GM12878 (cell line): ENCODE results near the gene KCNA2.

Experiments
- ATF2 ChIP-seq: IDR thresholded peaks from 2 replicates; pipeline ENCODE4 v1.6.1; 2012; ENCODE audit warnings: low read length, inconsistent platforms
- POLR2AphosphoS5 ChIP-seq: IDR thresholded peaks from 2 replicates; pipeline ENCODE4 v1.6.1; 2011; ENCODE audit warnings: mild to moderate bottlenecking, low read length, inconsistent platforms
- SUPT20H ChIP-seq: IDR thresholded peaks from 2 replicates; pipeline ENCODE4 v1.6.1; 2011; ENCODE audit warnings: low read depth, mild to moderate bottlenecking, low read length, moderate library complexity, borderline replicate concordance; ENCODE audit not compliant: control insufficient read depth
- TCF7 ChIP-seq: IDR thresholded peaks from 2 replicates; pipeline ENCODE4 v1.6.1; 2014; ENCODE audit warnings: antibody characterized with exemption, borderline replicate concordance
- ZBTB40 ChIP-seq: fragments of 450-650 bp; IDR thresholded peaks from 2 replicates; pipeline ENCODE4 v1.6.1; 2016; ENCODE audit warnings: mild to moderate bottlenecking, moderate library complexity, borderline replicate concordance
- TF ChIP-seq, protein P1 (sequence below): fragments of 450-650 bp; IDR thresholded peaks from 2 replicates; pipeline ENCODE4 v1.6.1; 2016; ENCODE audit warnings: mild to moderate bottlenecking
- TF ChIP-seq, protein P2 (sequence below), 3 experiments: IDR thresholded peaks in 2 of 3; conservative IDR thresholded peaks in 1 of 3; 2 replicates each; pipeline ENCODE4 v1.5.1; 2011; ENCODE audit warnings: low read depth in 3 of 3, low read length in 3 of 3, mild to moderate bottlenecking in 3 of 3, control low read depth in 2 of 3, moderate library complexity in 2 of 3, inconsistent platforms in 1 of 3, mixed read lengths in 1 of 3; ENCODE audit not compliant: control insufficient read depth in 2 of 3, insufficient read depth in 1 of 3; ENCODE audit errors: extremely low read depth in 1 of 3

- TF ChIP-seq TCF7: no peak
- TF ChIP-seq ZBTB40: no peak
- TF ChIP-seq, protein P1, sequence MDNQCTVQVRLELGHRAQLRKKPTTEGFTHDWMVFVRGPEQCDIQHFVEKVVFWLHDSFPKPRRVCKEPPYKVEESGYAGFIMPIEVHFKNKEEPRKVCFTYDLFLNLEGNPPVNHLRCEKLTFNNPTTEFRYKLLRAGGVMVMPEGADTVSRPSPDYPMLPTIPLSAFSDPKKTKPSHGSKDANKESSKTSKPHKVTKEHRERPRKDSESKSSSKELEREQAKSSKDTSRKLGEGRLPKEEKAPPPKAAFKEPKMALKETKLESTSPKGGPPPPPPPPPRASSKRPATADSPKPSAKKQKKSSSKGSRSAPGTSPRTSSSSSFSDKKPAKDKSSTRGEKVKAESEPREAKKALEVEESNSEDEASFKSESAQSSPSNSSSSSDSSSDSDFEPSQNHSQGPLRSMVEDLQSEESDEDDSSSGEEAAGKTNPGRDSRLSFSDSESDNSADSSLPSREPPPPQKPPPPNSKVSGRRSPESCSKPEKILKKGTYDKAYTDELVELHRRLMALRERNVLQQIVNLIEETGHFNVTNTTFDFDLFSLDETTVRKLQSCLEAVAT: no peak
- TF ChIP-seq, protein P2, sequence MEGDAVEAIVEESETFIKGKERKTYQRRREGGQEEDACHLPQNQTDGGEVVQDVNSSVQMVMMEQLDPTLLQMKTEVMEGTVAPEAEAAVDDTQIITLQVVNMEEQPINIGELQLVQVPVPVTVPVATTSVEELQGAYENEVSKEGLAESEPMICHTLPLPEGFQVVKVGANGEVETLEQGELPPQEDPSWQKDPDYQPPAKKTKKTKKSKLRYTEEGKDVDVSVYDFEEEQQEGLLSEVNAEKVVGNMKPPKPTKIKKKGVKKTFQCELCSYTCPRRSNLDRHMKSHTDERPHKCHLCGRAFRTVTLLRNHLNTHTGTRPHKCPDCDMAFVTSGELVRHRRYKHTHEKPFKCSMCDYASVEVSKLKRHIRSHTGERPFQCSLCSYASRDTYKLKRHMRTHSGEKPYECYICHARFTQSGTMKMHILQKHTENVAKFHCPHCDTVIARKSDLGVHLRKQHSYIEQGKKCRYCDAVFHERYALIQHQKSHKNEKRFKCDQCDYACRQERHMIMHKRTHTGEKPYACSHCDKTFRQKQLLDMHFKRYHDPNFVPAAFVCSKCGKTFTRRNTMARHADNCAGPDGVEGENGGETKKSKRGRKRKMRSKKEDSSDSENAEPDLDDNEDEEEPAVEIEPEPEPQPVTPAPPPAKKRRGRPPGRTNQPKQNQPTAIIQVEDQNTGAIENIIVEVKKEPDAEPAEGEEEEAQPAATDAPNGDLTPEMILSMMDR (IDR thresholded peaks at IDR 0.05 in 2 of 3, conservative IDR thresholded peaks at IDR 0.05 in 1 of 3; ENCODE audit: control insufficient read depth in 2 of 3, extremely low read depth in 1 of 3, insufficient read depth in 1 of 3, low read depth in 3 of 3, low read length in 3 of 3): no peak
- no peak for TF ChIP-seq POLR2AphosphoS5
- TF ChIP-seq SUPT20H: no peak
- no peak for TF ChIP-seq ATF2
These were observed 14.1 kb upstream of the KCNA2 start for GRCh38 chr1:110620250-110620615.
